ENCODE data around the gene MYO16. TPM values are rescaled to one million over a fixed set of nuclear protein-coding genes. Genes with fewer than 3 reads are reported as not detected.

MYO16 gene
- total and polyA plus RNA-seq, 9 donors, result under 0.01 to 0.37 (median 0.16) TPM; not detected in 2

DNA sequence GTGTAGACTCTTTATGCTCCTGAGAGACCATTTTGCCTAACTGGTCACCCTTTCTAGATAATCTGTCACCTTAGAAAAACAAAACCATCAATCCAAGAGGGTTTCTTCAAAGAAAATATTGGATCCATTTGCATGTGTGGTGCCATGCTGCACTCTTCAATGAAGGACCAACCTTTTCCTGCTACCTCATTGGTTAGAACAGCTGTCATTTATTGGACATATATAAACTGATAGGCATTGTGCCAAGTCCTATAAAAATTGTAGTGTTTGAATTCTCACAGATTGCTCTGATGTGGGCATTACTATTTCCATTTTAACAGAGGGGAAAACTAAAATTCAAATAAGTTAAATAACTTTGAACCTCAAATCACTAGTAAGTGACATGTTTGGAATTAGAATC is 333.2 kb downstream of the MYO16 start:
- TF ChIP-seq POLR2A (IDR thresholded peaks at IDR 0.05) (no peak), EP300 (IDR thresholded peaks at IDR 0.05) (no peak)
- TF ChIP-seq, protein P1, sequence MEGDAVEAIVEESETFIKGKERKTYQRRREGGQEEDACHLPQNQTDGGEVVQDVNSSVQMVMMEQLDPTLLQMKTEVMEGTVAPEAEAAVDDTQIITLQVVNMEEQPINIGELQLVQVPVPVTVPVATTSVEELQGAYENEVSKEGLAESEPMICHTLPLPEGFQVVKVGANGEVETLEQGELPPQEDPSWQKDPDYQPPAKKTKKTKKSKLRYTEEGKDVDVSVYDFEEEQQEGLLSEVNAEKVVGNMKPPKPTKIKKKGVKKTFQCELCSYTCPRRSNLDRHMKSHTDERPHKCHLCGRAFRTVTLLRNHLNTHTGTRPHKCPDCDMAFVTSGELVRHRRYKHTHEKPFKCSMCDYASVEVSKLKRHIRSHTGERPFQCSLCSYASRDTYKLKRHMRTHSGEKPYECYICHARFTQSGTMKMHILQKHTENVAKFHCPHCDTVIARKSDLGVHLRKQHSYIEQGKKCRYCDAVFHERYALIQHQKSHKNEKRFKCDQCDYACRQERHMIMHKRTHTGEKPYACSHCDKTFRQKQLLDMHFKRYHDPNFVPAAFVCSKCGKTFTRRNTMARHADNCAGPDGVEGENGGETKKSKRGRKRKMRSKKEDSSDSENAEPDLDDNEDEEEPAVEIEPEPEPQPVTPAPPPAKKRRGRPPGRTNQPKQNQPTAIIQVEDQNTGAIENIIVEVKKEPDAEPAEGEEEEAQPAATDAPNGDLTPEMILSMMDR (IDR thresholded peaks at IDR 0.05), result no peak
- no peak for DNase-seq
- Histone ChIP-seq H3K27me3 (no peaks in the 10 kb centered on the region), H3K4me1 (ENCODE audit: insufficient read depth) (no peaks in the 10 kb centered on the region), H3K4me3 (no peak overlapping the region), H3K9me3 (no peaks in the 10 kb centered on the region), H3K36me3 (no peaks in the 10 kb centered on the region), H3K27ac (no peak overlapping the region)
- intact Hi-C loops (cut with DNase I), result loop anchor here in 2 of 4 donors (5.0 to 10.0 kb wide), 2 partner anchors 822 to 1145 kb away; partner anchors contain the start of gene IRS2 (in 2 of the 2)

DNA sequence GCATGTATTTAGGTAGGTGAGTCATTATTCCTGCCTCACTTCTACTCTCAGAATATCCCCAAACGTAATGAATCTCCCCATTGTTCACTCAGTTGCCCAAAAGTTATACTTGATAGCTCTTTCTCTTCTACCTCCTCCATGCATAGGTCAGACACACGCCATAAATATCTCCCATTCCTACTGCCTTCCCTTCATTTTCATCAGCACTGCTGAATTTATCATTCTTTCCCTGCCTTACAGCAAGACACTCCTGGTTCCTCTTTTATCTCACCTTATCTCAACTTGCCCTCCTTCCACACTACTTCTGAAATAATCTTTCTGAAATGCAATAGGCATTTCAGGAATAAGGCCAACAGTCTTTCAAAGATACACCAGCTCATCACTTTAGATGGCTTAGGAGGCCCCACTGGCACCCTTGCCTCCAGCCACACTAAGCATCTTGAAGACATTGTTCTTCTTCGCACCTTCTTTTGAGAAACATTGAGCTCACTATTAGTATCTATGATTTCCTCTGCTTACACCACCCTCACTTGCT is 333.9 kb downstream of the MYO16 start:
- Histone ChIP-seq H3K27ac (no peak overlapping the region), H3K4me1 (ENCODE audit: insufficient read depth) (no peaks in the 10 kb centered on the region), H3K9me3 (no peaks in the 10 kb centered on the region), H3K4me3 (no peak overlapping the region), H3K27me3 (no peaks in the 10 kb centered on the region), H3K36me3 (no peaks in the 10 kb centered on the region)
- TF ChIP-seq EP300 (IDR thresholded peaks at IDR 0.05), result no peak
- TF ChIP-seq, protein P1 (IDR thresholded peaks at IDR 0.05), result no peak
- TF ChIP-seq POLR2A (IDR thresholded peaks at IDR 0.05), result no peak
- no peak for DNase-seq
- WGBS, 3 donors, result 87 to 91% (median 91%) methylated on average over 3 of the region's 3 CpGs
- intact Hi-C loops (cut with DNase I), result loop anchor here in 2 of 4 donors (5.0 to 10.0 kb wide), 2 partner anchors 821 to 1144 kb away; partner anchors contain the start of gene IRS2 (in 2 of the 2)

GRCh38 chr13:108963846-108964600 is 334.6 kb downstream of the MYO16 start:
- H3K4me1 ChIP-seq (ENCODE audit: insufficient read depth), result no peaks in the 10 kb centered on the region
- 74 to 78% (median 76%) methylated on average over 10 of the region's 10 CpGs for WGBS, 3 donors
- TF ChIP-seq EP300 (IDR thresholded peaks at IDR 0.05) (no peak), POLR2A (IDR thresholded peaks at IDR 0.05) (no peak)
- TF ChIP-seq, protein P1 (IDR thresholded peaks at IDR 0.05), result no peak
- no peaks in the 10 kb centered on the region for H3K36me3 ChIP-seq
- intact Hi-C loops (cut with DNase I), result loop anchor here in 2 of 4 donors (5.0 to 10.0 kb wide), 2 partner anchors 821 to 1143 kb away; partner anchors contain the start of gene IRS2 (in 2 of the 2)
- H3K4me3 ChIP-seq, result no peak overlapping the region
- H3K27me3 ChIP-seq, result no peaks in the 10 kb centered on the region
- no peak for DNase-seq
- H3K9me3 ChIP-seq, result no peaks in the 10 kb centered on the region
- no peak overlapping the region for H3K27ac ChIP-seq

DNA sequence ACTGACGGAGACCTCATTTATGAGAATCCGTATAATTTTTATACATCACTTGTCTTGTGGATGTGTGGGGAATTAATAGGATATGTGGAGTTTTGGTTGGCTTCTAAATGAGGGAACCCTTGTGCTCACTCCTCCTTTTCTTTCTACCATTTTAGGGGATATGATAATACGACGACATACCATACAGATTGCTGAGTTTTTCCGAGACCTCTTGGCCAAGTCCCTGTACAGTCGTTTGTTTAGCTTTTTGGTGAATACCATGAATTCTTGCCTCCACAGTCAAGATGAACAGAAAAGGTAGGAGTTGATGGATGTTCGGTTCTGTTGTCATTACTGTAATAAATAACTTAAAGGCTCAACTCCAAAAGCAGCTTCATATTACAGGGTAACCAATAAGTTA is 335.2 kb downstream of the MYO16 start:
- Histone ChIP-seq H3K27me3 (no peaks in the 10 kb centered on the region), H3K9me3 (no peaks in the 10 kb centered on the region), H3K4me1 (ENCODE audit: insufficient read depth) (no peaks in the 10 kb centered on the region), H3K36me3 (no peaks in the 10 kb centered on the region), H3K4me3 (no peak overlapping the region), H3K27ac (no peak overlapping the region)
- 78 to 87% (median 84%) methylated on average over 7 of the region's 7 CpGs for WGBS, 3 donors
- intact Hi-C loops (cut with DNase I), result loop anchor here in 2 of 4 donors (5.0 to 10.0 kb wide), 2 partner anchors 820 to 1143 kb away; partner anchors contain the start of gene IRS2 (in 2 of the 2)
- TF ChIP-seq POLR2A (IDR thresholded peaks at IDR 0.05), result no peak
- no peak for DNase-seq

All from ovary (tissue), 9 donors.